ENCODE results near the gene GALNTL6. TPM values are rescaled to one million over a fixed set of nuclear protein-coding genes. Genes with fewer than 3 reads are reported as not detected.

Gene GALNTL6
- polyA plus RNA-seq, 4 donors = 0.86 to 2.8 (median 1.1) TPM

- DNase-seq (ENCODE audit: low read depth in 4 of 4, low spot score in 3 of 4) = no peak
These were observed 1274.9 kb downstream of the GALNTL6 start for GRCh38 chr4:173088144-173088543.

Measured in right renal pelvis (tissue), 4 donors.